GM12873 (cell line): Measurements from ENCODE around the gene HES6.

Experiments
- CTCF ChIP-seq: IDR thresholded peaks from 2 replicates; pipeline ENCODE4 v1.5.1; 2012; ENCODE audit warnings: low read depth, mild to moderate bottlenecking, moderate library complexity, low read length, control low read depth; ENCODE audit not compliant: insufficient read depth; ENCODE audit errors: missing control alignments

The HES6 gene

DNA sequence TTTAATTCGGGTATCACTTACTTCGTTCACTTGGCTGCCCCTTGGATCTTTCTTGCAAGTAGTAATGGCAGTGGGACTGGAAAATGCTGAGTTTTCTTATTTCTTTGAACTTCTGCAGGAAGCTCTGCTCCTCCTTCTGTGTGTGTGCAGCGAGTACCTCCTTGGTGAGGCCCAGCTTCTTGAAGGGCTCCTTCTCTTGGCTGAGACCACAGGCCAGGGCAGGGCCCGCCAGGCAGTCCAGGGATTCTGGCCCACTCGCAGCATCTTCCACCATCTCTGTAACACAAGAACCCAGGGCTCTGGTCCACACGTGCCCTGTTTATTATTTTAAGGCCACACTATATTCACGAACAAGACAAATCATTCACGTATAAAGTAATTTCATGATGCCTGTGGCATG, 15.8 kb upstream of the HES6 start:
- TF ChIP-seq CTCF: no peak

GRCh38 chr2:238255151-238255551, 15.3 kb upstream of the HES6 start:
- no peak for TF ChIP-seq CTCF

- no peak for TF ChIP-seq CTCF
Observed at GRCh38 chr2:238254095-238254723, 14.4 kb upstream of the HES6 start.

GRCh38 chr2:238252766-238253630, 13.2 kb upstream of the HES6 start:
- no peak for TF ChIP-seq CTCF

DNA sequence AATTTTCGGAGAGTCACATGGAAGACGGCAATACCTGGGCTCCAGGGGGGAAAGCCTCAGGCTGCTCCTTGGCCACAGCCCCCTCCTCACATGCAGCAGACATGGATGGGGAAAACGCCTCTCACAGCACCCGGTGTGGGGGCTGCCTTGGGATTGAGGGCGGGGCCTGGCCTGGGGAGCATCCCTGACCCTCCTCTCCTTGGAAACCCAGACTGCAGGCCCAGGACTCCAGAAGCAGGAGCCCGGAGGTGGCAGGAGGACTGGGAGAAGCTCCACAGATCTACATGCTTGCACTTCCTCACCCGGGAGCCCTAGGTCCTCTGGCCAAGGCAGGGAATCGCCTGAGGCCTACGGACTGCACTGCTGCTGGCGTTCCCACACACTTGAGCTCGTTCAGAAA, 12.1 kb upstream of the HES6 start:
- TF ChIP-seq CTCF: no peak

DNA sequence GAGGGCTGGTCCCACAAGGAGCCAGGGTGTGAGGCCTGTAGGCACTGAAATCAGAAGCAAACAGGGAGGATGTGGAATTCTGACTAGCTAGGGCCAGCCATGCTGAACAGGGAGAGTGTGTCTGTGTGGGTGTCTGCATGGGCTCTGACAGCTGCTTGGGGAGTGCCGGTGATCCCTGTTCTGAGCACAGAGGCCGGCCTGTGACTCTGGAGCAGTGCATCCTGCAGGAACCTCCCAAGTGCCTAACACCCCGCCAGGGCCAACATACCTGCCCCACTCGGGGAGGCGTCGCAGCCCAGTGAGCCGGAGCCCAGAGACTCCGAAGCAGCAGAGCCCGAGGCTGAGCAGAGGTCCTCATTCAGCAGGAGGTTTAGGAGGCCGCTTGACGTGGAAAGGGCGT, 11.5 kb upstream of the HES6 start:
- no peak for TF ChIP-seq CTCF

DNA sequence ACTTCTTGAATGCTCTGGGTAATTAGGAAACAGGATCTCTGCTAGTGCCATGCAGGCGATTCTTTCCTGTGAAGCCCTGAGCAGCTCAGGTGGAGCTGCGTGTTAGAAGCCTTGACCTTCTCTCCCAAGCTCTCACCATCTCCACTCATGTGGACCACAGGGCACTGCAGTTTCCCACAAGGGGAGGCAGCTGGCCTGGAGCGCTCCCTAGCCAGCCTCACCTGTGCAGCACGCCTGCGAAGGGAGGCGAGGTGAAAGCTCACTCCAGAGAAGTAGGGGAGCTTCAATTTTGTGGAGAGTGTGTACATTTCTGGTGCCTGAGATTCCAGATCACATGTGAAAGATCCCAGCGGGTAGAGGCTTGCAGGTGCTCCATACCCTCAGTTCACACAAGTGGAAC, 11.1 kb upstream of the HES6 start:
- TF ChIP-seq CTCF: no peak
